HG03066 (cell line): ENCODE results near the gene BAK1.
"Not testable (repeated sequence)": the region's sequence is repeated elsewhere in the genome, so short reads cannot be mapped to it uniquely, and the experiment has no call there.

Experiments used
- ATAC-seq: cut with Tn5 transposase; IDR thresholded peaks from one replicate; pipeline ENCODE4 v1.9.1; 2021; ENCODE audit warnings: low read depth; ENCODE audit not compliant: unreplicated experiment

Gene BAK1

GRCh38 chr6:33558801-33559200 is 21.3 kb downstream of the BAK1 start:
- ATAC-seq: no peak

- no peak for ATAC-seq
Measured at GRCh38 chr6:33557376-33557775, 22.7 kb downstream of the BAK1 start.

GRCh38 chr6:33552883-33553282 is 27.2 kb downstream of the BAK1 start:
- not testable (repeated sequence) for ATAC-seq

- ATAC-seq: no peak
Measured at GRCh38 chr6:33552252-33552651, 27.8 kb downstream of the BAK1 start.

GRCh38 chr6:33551538-33551937 is 28.5 kb downstream of the BAK1 start:
- ATAC-seq: no peak

GRCh38 chr6:33549896-33550295 is 30.2 kb downstream of the BAK1 start:
- no peak for ATAC-seq

- ATAC-seq: no peak
Measured at GRCh38 chr6:33549196-33549595, 30.9 kb downstream of the BAK1 start.

GRCh38 chr6:33547499-33547898 is 32.6 kb downstream of the BAK1 start:
- no peak for ATAC-seq

GRCh38 chr6:33546766-33547165 is 33.3 kb downstream of the BAK1 start:
- no peak for ATAC-seq

GRCh38 chr6:33545292-33545691 is 34.8 kb downstream of the BAK1 start:
- not testable (repeated sequence) for ATAC-seq

GRCh38 chr6:33543116-33543515 is 37.0 kb downstream of the BAK1 start:
- no peak for ATAC-seq

- ATAC-seq: no peak
Measured at GRCh38 chr6:33540768-33541167, 39.3 kb downstream of the BAK1 start.

- ATAC-seq: no peak
Measured at GRCh38 chr6:33534702-33535101, 45.4 kb downstream of the BAK1 start.

GRCh38 chr6:33533163-33533869 is 46.8 kb downstream of the BAK1 start:
- ATAC-seq: not testable (repeated sequence)

- not testable (repeated sequence) for ATAC-seq
Measured at GRCh38 chr6:33532431-33532830, 47.6 kb downstream of the BAK1 start.

- ATAC-seq: not testable (repeated sequence)
Measured at GRCh38 chr6:33530617-33531016, 49.5 kb downstream of the BAK1 start.
